ENCODE results near the gene DNASE1L1.
A peak's percentile ranks its signal among the peaks of the same experiment; 100 is the strongest.

Gene DNASE1L1, protein sequence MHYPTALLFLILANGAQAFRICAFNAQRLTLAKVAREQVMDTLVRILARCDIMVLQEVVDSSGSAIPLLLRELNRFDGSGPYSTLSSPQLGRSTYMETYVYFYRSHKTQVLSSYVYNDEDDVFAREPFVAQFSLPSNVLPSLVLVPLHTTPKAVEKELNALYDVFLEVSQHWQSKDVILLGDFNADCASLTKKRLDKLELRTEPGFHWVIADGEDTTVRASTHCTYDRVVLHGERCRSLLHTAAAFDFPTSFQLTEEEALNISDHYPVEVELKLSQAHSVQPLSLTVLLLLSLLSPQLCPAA

DNA sequence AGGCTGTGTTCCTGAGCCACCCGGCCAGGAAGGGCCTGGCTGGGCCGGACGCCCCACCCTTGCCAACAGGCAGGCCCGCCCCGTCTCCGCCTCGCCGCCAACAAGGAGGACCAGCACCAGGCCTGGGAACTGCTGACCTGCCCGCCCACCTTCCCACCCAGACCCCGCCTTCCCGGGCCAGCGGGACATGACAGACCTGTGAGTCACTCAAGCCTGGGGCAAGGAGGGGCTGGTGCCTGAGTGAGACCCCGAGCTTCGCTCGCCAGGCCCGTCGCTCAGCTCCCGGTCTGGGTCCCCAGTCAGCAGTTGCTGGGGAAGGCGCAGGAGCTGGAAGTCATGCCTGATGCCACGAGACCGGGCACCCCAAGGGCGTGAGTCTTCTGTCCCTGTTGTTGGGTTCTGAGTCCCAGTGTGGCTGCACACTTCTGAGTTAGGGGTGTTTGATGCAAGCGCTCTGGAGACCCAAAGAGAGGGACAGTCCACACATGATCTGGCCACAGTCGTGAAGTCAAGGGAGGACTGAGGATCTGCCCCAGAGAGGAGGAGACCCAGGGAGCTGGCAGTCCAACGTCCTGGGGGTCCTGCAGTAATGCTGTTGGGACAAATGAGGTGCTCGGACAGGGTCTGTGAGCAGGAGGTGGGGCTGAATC, at the start of gene DNASE1L1:
Gene DNASE1L1 (minus strand): TSS at position 33 of the 650 bp plus-strand sequence. CDS start 3,686 bp downstream, outside the sequence.
- no peak for DNase-seq

DNA sequence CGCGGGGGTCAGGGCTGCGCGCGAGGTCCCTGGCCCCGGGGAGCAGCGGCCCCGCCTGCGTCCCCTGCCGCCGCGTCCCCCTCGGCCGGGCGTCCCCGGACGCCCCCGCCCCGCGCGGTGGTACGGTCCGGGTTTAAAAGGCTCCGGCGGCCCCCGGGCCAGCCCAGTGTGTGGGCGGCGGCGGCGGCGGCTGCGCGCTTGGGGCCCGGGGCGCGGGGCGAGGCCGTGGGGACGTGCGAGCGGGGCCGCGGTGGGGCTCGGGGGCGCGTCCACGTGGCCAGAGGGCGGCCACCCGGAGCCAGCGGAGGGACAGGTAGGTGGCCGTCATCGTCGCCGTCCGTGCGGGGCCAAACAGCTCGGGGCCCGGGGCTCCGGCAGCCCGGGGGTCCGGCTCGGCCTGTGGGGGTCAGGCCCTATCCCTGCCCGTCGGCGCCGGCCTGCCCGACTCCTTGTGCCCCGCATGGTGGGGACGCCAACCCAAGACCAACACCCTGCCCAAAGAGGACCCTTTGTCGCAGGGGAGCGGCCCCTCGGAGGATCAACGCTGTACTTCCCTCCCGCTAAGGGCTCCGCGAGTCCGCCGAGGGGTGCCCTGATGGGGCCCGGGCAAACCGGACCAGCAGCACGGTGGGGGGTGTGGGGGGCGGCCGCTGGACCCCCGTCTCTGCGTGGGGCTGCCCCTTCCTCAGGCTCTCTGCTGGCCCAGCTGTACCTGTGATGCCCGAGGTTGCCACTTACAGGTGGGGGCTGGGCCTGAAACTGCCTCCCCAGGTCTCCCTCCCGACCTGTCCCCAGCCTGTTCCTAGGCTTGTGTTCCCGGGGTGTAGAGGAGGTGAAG, 49.3 kb upstream of the DNASE1L1 start, which contains the start of gene PLXNA3:
Gene PLXNA3 (plus strand): TSS at position 166 of the 838 bp plus-strand sequence. CDS start 1,903 bp downstream, outside the sequence.
- peak; percentile 52 for DNase-seq

DNA sequence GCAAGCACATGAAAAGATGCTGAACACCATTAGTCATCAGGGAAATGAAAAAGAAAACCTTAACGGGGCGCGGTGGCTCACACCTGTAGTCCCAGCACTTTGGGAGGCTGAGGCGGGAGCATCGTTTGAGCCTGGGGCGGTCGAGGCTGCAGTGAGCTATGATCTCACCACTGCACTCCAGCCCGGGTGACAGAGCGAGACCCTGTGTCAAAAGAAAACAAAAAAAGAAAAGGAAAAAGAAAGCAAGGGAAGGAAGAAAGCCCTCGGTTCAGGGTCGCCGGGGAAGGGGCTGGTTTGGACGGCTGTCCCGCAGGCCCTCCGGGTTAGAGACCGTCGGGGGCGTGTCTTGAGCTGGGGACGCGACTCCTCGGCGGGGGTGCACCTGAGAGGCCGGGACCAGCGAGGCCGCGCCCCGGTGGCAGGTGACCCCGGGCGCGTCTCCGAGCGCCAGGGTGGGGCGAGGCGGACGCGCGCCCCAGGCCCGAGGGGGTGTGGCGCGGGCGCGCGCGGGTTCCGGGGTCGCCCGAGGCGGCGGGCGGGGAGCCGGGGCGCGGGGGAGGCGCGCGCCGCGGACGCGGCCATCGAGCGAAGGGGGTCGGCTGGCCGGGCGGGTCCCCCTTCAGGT, 48.5 kb upstream of the DNASE1L1 start:
- peak; percentile 60 for DNase-seq

DNA sequence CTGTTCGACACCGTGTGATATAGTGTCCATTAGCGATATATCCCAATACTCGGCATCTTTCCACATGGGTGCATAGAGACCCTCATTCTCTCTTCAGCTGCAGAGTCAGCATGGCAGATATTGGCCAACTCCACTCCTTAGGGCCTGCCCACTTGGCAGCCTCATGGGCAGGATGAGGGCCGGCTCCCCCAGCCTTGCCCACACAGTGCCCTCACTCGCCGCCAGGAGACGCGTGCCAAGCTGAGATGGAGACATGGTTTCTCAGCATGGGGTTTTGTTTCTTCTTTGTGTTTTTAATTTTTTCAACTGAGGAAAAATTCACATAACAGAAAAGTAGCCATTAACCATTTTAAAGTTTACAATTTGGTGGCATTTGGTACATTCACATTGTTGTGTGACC, 43.8 kb upstream of the DNASE1L1 start:
- no peak for DNase-seq

DNA sequence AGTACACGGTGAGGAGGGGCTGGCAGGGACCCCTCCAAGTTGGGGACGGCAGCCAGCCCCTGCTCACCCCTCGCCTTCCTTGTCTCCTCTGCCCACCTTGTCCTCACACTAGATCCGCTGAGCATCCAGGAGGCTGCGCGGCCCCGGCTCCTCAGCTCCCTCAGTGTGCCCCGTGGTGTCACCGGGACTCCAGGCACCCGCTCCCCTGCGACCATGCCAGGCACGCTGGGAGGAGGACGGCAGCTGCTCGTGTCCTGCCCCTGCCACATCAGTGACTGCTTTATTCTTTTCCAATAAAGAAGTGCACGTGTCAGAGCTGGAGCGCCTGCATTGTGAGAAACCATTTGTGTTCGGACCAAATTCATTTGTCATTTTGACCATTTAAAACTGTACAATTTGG, 41.3 kb upstream of the DNASE1L1 start:
- DNase-seq = no peak

DNA sequence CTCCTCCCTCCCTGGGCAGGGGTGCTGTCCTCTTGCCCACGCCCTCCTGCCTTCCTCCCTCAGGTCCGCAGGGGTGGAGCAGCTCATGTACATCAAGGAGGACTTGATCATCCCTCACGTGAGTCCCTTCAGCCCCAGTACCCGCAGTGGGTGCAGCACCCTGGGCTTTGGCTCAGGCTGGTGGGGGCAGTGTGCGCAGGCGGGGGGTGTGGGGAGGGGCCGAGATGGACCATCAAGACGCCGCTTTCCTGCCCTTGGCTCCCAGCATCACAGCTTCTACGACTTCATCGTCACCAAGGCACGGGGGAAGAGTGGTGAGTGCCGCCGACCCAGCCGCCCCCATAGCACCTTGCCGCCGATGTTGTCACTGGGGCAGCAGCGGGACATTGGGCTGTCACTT, 40.6 kb upstream of the DNASE1L1 start:
- no peak for DNase-seq

DNA sequence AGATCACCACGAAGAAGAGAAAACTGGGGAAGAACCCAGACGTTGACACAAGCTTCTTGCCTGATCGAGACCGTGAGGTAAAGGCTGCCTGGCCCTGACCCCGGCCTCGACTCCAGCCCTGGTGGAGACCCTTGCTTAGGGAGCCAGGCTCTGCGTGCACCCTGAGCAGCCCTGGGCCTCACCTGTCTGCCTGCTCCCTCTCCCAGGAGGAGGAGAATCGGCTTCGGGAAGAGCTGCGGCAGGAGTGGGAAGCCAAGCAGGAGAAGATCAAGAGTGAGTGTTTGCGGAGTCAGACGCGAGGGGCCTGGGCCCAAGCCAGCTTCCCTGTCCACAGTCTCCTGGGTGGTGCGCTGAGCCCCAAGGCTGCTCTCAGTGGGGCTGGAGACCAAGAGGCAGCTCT, 39.4 kb upstream of the DNASE1L1 start:
- DNase-seq = no peak

DNA sequence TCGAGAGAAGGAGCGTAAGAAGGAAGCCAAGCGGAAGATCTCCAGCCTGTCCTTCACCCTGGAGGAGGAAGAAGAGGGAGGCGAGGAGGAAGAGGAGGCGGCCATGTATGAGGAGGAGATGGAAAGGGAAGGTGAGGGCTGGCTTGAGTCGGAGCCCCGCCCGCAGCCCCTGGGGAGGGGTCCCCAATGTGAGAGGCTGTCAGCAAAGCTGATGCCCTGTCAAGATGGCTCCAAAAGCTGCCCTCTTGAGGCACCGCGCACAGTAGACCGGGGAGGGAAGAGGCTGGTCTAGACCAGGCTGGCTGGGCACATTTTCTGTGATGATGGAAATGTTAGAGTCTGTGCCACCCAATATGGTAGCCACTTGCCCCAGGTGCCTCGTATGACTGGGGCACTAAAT, 37.4 kb upstream of the DNASE1L1 start:
- no peak for DNase-seq

DNA sequence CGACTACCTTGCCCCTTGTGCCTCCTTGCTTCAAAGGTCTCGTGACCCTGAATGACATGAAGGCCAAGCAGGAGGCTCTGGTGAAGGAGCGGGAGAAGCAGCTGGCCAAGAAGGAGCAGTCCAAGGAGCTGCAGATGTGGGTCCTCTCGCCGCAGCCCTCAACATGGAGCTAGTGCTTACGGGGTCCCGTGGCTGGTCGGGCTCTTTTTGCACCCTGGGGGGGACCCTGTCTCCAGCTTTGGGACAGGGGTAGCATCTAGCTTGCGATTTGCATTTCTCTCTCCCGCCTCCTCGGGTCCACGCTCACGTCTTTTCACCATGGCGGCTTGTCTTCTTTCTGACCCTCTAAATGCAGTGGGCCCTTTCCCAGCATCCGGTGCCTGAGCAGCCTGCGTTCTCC, 36.7 kb upstream of the DNASE1L1 start:
- DNase-seq = no peak

DNA sequence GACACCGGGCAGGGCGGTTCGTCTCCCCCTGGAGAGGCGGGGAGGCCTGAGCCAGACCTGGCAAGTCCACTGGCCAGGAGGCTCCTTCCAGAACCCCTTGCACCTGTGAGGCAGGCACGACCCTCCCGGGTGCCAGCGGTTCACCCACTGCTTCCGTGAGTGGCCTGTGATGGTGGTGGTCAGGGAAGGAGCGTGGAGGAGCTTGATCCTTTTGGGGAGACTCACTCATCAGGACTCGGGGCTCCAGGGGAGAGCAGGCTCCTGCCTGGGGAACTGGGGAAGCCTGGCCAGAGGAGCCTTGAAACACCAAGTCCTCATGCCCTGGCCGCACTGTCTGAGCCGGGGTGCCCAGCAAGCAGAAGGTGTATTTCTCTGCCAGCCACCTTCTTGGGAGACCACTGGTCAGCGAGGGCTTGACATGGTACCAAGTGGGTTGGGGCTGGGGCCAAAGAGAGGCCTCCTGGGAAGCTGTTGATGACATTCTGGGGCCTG, 35.7 kb upstream of the DNASE1L1 start:
- no peak for DNase-seq

DNA sequence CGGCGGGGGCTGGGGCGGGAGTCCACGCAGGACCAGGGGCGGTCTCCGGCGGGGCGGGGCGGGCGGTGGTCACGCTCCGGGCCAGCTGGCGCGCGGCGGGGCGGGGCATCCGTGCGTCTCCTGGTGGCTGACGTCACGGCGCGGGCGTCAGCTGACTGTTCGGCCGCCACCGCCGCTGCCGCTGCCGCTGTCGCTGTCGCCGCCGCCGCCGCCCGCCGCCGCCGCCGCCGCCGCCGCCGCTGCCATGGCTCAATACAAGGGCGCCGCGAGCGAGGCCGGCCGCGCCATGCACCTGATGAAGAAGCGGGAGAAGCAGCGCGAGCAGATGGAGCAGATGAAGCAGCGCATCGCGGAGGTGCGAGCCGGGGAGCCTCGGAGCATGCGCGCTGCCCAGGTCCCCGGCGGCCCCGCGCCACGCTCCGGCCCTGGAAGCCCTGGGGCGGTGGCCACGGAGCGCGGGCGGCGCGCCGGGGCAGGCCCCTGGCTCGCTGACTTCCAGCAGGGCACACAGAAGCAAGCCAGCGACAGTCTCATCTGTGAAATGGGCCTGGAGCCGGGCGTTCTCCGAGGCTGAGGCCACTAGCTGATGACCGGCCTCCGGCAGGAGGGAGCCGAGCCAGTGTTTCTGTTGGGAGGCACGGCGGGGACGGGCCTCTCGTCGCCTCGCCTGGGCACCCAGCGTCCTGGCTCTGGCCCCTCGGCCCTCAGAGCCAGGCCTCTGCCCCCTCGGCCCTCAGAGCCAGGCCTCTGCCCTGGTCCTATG, 35.1 kb upstream of the DNASE1L1 start, which contains the start of gene FAM50A:
Gene FAM50A (plus strand): TSS at position 150 of the 763 bp plus-strand sequence. CDS start 95 bp downstream, at position 245.
- DNase-seq = peak; percentile 82

DNA sequence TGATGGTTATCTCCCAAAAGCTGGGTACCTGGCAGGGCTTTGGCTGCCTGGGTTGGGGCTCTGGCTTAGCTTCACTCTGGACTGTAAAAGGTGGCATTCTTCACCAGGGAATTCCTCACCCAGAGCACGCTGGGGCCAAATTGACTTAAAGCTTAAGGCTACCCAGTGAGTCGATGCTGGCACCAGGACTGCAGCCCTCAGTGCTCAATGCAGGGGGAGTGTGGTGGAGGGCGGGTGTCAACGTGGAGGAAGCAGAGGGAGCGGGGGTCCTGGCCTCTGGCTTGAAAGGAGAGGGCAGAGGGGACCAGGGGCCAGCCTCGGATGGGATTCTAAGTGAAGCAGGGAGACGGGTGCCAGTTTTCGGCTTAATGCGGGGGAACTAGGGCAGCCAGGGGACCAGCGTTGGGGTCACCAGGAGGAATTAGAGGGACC, 34.4 kb upstream of the DNASE1L1 start:
- no peak for DNase-seq

DNA sequence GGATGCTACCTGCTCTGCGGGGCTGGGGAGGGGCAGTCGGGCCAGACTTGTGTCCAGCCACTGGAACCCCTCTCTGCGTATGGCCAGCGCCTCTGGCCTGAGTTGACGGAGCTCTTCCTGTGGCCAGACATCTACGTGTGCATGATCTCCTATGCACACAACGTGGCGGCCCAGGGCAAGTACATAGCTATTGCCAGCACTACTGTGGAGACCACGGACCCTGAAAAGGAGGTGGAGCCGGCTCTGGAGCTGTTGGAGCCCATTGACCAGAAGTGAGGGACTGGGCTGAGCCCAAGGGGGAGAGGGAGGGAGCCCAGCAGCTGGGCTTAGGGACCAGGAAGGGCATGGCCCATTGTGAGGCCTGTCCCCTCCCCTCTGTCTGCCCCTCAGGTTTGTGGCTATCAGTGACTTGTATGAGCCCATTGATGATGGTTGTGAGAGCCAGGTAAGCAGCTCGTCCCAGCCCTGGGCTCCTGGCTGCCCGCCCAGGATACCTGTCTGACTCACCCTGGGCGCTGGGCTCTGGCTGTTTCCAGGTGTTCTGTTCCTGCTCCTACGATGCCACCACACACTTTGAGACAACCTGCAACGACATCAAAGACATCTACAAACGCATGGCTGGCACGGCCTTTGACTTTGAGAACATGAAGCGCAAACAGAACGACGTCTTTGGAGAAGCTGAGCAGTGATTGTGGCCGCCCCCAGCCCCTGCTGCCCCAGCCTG, 33.1 kb upstream of the DNASE1L1 start:
- no peak for DNase-seq

DNA sequence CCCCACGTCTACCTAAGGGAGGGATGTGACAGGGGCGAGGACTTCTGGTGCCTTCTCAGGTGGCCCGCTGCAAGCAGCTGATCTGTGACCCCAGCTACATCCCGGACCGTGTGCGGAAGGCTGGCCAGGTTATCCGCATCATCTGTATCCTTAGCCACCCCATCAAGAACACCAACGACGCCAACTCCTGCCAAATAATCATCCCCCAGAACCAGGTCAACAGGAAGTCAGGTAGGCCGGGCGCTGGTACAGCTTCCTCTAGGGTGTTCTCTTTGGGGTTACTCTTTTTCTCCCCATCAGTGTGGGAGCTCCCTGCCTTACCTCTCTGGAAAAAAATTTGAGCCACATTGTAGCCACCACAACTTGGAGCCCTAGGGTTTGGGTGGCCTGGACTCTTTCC, 32.5 kb upstream of the DNASE1L1 start:
- DNase-seq = no peak

DNA sequence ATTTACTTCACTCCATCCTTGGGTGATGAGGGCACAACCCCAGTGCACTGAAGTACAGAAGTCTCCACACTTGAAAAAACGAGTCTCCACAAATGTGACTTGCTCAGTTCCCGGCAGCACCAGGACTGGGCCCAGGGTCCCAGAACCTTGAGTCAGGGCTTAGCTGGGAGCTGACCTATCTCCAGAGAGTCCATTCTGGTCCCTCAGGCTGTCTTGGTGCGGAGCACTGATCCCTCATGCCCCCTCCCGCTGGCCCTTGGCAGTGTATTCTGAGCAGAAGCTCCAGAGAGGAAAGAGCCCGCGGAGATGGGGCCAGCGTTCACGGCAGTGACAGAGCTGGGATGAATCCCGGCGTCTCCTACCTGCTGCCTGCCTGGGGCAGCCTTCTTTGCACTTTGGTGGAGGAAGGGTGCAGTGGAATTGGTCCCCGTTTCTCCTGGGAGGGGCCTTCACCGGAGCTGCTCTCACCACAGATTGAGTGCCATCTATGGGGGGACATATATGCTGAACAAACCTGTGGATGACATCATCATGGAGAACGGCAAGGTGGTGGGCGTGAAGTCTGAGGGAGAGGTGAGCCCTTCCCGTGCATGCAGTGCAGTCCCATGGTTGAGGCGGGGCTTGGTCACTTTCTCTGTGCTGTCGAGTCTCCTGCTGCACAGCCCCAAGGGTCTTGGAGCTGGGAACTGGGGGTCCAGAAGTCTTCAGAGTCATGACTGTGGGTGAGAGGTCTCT, 31.7 kb upstream of the DNASE1L1 start:
- no peak for DNase-seq

DNA sequence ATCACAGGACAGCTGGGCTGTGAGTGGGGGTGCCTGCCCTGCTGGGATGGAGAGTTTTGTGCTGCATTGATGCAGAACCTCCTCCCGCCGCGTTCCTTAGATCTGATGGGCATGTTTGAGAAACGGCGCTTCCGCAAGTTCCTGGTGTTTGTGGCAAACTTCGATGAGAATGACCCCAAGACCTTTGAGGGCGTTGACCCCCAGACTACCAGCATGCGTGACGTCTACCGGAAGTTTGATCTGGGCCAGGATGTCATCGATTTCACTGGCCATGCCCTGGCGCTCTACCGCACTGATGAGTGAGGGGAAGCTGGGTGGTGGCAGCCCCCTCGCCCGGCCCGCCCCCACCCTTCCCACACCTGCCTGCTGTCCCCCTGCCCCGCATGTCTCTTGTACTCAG, 30.8 kb upstream of the DNASE1L1 start:
- no peak for DNase-seq

DNA sequence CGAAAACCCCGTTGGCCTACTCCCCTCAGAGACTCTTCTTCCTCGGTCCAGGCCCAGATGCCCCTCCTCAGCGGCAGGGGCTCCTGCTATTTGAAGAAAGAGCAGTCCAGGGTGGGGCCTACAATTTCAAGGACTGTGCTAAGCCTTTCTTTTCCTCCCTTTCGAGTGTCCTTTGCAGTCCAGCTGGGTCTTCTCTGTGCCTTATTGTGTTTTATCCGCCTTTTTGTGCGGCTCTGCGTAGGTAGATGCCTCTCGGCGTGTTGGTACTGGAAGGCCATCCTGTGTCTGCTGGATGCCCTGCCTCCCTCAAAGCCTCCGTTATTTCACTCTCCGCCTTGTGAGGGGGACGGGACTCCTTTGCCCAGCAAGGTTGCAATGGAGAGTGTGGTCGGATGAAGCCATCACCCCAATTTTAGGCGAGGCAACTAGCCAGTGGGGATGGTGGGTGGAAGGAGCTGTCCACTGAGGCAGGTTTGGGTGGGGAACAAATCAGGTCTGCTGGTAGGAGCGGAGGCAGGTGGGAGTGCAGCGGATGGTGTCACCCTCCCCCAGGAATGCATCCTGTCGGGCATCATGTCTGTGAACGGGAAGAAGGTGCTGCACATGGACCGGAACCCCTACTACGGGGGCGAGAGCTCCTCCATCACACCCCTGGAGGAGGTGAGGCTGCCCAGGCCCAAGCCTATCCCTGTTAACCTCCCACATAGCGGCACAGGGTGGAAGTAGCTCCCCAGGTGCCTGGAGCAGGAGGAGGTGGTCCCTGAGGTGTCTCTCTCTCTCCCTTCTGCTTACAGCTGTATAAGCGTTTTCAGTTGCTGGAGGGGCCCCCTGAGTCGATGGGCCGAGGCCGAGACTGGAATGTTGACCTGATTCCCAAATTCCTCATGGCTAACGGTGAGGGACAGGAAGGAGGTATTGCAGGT, 29.2 kb upstream of the DNASE1L1 start:
- no peak for DNase-seq

DNA sequence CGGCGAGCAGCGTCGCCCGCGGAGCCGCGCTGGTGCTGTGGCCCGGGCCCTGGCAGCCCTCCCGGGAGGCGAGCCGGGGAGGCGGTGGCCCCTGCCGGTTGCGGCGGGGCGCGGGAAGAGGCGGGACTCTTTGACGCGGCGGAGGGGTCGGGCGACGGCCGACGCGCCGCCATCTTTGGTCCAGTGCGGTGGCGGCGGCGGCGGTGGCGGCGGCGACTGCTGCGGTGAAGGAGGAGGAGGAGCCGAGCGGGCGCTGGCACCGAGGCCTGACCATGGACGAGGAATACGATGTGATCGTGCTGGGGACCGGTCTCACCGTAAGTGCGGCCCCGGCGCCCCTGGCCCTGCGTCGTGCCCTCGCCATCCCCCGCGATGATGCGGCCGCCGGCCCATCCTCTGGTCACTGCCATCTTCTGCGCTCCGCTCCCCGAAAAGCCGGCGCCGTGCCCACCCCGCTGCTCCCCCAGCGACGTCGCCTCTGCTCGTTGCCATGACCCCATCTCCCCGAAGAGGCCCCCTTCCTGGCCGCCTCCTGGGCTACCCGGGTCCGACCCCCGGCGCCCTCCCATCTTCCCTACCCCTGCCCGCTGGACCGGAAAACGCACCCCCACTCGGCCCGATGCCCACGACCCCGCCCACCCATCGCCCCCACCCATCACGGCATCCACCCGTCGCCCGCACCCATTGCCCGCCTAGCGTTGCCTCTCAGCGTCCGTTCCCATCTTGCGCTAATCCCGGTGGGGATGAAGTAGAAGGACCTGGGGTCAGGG, 28.1 kb upstream of the DNASE1L1 start, which contains the start of gene GDI1:
Gene GDI1 (plus strand): TSS at position 172 of the 770 bp plus-strand sequence. CDS start 101 bp downstream, at position 273.
- DNase-seq = peak; percentile 51

All from RPMI8226 (cell line).